M059J (cell line): ENCODE results near the gene RAB29. TPM values are rescaled to one million over a fixed set of nuclear protein-coding genes. Genes with fewer than 3 reads are reported as not detected.
"Not testable (repeated sequence)": the region's sequence is repeated elsewhere in the genome, so short reads cannot be mapped to it uniquely, and the experiment has no call there.

ENCODE experiments used
- DNase-seq: peaks from one replicate; pipeline ENCODE4 v3.0.0-alpha.2; 2012; ENCODE audit warnings: low read depth
- total RNA-seq: library from RNA; depleted of rRNA; stranded (reverse); fragments of >200 nt; shearing (Covaris generic); gene quantifications from 2 replicates; pipeline ENCODE4 v1.2.3, GENCODE V29; 2014; rRNA removed

The RAB29 gene
- total RNA-seq, 1 experiment from 2014 or later = 33.8 TPM

DNA sequence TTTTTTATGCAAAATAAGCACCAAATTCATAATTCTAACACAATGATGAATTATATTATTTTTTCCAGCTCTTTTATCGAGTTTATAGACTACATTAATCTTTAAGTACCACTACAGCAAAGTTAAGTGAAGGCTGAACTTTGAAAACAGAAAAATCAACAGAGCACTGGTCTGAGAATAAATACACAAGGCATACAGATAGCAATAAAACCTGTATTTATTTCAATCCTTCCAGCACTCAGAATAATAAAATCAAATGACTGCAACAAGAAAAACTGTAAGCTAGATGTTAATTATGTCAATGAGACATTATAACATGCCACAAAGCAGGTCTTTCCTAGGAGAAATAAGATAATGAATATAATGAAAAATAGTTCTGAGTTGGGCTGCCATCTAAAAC lies 49.8 kb downstream of the RAB29 start:
- DNase-seq = no peak

GRCh38 chr1:205720740-205721139 lies 54.5 kb downstream of the RAB29 start:
- DNase-seq = not testable (repeated sequence)

- DNase-seq = no peak
Observed at GRCh38 chr1:205719762-205720161, 55.5 kb downstream of the RAB29 start.

GRCh38 chr1:205719015-205719414 lies 56.3 kb downstream of the RAB29 start:
- DNase-seq = no peak

Other genes starting within 250 kb of the RAB29 start
- 13.7 and 21.1 TPM in 2 replicates for gene ELK4, start 143.5 kb downstream of the RAB29 start, total RNA-seq
- gene SLC45A3, start 95.0 kb downstream of the RAB29 start, total RNA-seq = 4.4 and 7.8 TPM in 2 replicates
- 193 and 268 TPM in 2 replicates for gene NUCKS1, start 25.3 kb downstream of the RAB29 start, total RNA-seq
- gene SLC41A1, start 37.7 kb upstream of the RAB29 start, total RNA-seq = 20.0 and 24.4 TPM in 2 replicates
- gene PM20D1, start 74.7 kb upstream of the RAB29 start, total RNA-seq = not detected in 2 replicates
- 0.07 TPM in 1 of 2 replicates, not detected in the other for gene SLC26A9, start 168.0 kb upstream of the RAB29 start, total RNA-seq
- 0.44 and 0.69 TPM in 2 replicates for gene RAB7B, start 227.9 kb upstream of the RAB29 start, total RNA-seq
- gene CTSE, start 248.4 kb upstream of the RAB29 start, total RNA-seq = not detected in 2 replicates